Measurements from ENCODE around the gene MRPS35. TPM values are rescaled to one million over a fixed set of nuclear protein-coding genes. Genes with fewer than 3 reads are reported as not detected.
A peak's percentile ranks its signal among the peaks of the same experiment; 100 is the strongest.

The MRPS35 gene
- total RNA-seq (2021) (80.6 and 91.7 TPM in 2 replicates), Bru-seq, nascent RNA (percentile 89 among the genes with signal in this experiment), BruChase-seq, experiment 1, labeled RNA remaining after a 2-hour chase (percentile 75 among the genes with signal in this experiment), BruChase-seq, experiment 2, labeled RNA remaining after a 6-hour chase (percentile 88 among the genes with signal in this experiment)
- long read RNA-seq, transcript MRPS35-201 (8 exons, 1,888 nt): major isoform, 315 of 351 reads
- long read RNA-seq, transcript MRPS35-203 (7 exons, 1,715 nt): minor isoform, 10 of 351 reads
- long read RNA-seq, partial matches to known transcripts: 7 of 351 reads
- long read RNA-seq, other reads (novel, unspliced or antisense): 19 of 351 reads

GRCh38 chr12:27710592-27711316, at the start of gene MRPS35:
MRPS35 (plus strand) TSS chr12:27710832; CDS start chr12:27710844, 12 bp downstream.
- peak; percentile 72 to 94 for DNase-seq
- Histone ChIP-seq H3K4me3 (peak within 1 kb of the TSS; percentile 95), H3K4me2 (peak within 1 kb of the TSS; percentile 91), H3K36me3 (ENCODE audit: low read depth) (peaks cover 19% of the 10 kb centered on the region; the same call in 1 of the 2 replicates), H3F3A (ENCODE audit: insufficient read depth, low read depth) (peaks cover 8% of the 10 kb centered on the region; the same call in 1 of the 2 replicates), H3K79me2 (ENCODE audit: low read depth) (peaks cover 50% of the 10 kb centered on the region), H2AFZ (peak within 1 kb of the TSS; percentile 98), H4K20me1 (ENCODE audit: insufficient read depth) (peaks cover 3% of the 10 kb centered on the region; the same call in 1 of the 2 replicates), H3K9me3 (ENCODE audit: insufficient read depth, low read depth) (no peaks in the 10 kb centered on the region), H3K4me1 (replicated peaks; ENCODE audit: insufficient read depth) (peaks cover 14% of the 10 kb centered on the region), H3K27ac (peak within 1 kb of the TSS; percentile 67), H3K27me3 (ENCODE audit: insufficient read depth, low read depth) (no peaks in the 10 kb centered on the region), H3K9me2 (ENCODE audit: insufficient read depth) (no peaks in the 10 kb centered on the region)
- CTCF ChIA-PET: interaction anchor here (1.1 kb wide), 1 partner anchor 187 kb away, joined by 5 read pairs; the partner anchor contains the start of gene PPFIBP1
- TF ChIP-seq EZH2 (IDR thresholded peaks at IDR 0.05; ENCODE audit: low read depth) (no peak), CTCF (conservative IDR thresholded peaks at IDR 0.05) (no peak)
- intact Hi-C loops (cut with micrococcal nuclease; ENCODE audit: unreplicated experiment): no loop called here
- POLR2A ChIA-PET (ENCODE audit: unreplicated experiment): interaction anchor here (0.6 to 0.7 kb wide), 2 partner anchors 379 to 1216 kb away, joined by 4 to 5 read pairs; no protein-coding TSS in a partner anchor
- BruUV-seq (replicated peaks): TSS peak; percentile 42

- Histone ChIP-seq H3K27ac (no peak overlapping the region), H3K9me3 (ENCODE audit: insufficient read depth, low read depth) (no peaks in the 10 kb centered on the region), H3K36me3 (ENCODE audit: low read depth) (peaks cover 14% of the 10 kb centered on the region; the same call in 1 of the 2 replicates), H3K4me3 (no peak overlapping the region), H3K79me2 (ENCODE audit: low read depth) (no peaks in the 10 kb centered on the region), H2AFZ (no peak overlapping the region), H3K9me2 (ENCODE audit: insufficient read depth) (no peaks in the 10 kb centered on the region), H3K27me3 (ENCODE audit: insufficient read depth, low read depth) (no peaks in the 10 kb centered on the region), H3K4me2 (no peak overlapping the region), H4K20me1 (ENCODE audit: insufficient read depth) (no peaks in the 10 kb centered on the region), H3F3A (ENCODE audit: insufficient read depth, low read depth) (no peaks in the 10 kb centered on the region), H3K4me1 (replicated peaks; ENCODE audit: insufficient read depth) (no peaks in the 10 kb centered on the region)
- no TSS peak for BruUV-seq (replicated peaks)
- POLR2A ChIA-PET (ENCODE audit: unreplicated experiment): no interaction called here
- TF ChIP-seq EZH2 (IDR thresholded peaks at IDR 0.05; ENCODE audit: low read depth) (no peak), CTCF (conservative IDR thresholded peaks at IDR 0.05) (no peak)
- CTCF ChIA-PET: no interaction called here
- intact Hi-C loops (cut with micrococcal nuclease; ENCODE audit: unreplicated experiment): no loop called here
- no peak for DNase-seq
Measured at GRCh38 chr12:27665704-27666103, 44.9 kb upstream of the MRPS35 start.

GRCh38 chr12:27666510-27666909, 44.1 kb upstream of the MRPS35 start:
- no peak for TF ChIP-seq EZH2 (IDR thresholded peaks at IDR 0.05; ENCODE audit: low read depth)
- no peak for TF ChIP-seq CTCF (conservative IDR thresholded peaks at IDR 0.05)
- Histone ChIP-seq H3K27me3 (ENCODE audit: insufficient read depth, low read depth) (no peaks in the 10 kb centered on the region), H3K4me1 (replicated peaks; ENCODE audit: insufficient read depth) (no peaks in the 10 kb centered on the region), H3F3A (ENCODE audit: insufficient read depth, low read depth) (no peaks in the 10 kb centered on the region), H3K4me3 (no peak overlapping the region), H3K9me3 (ENCODE audit: insufficient read depth, low read depth) (no peaks in the 10 kb centered on the region), H3K9me2 (ENCODE audit: insufficient read depth) (no peaks in the 10 kb centered on the region), H3K36me3 (ENCODE audit: low read depth) (peaks cover 9% of the 10 kb centered on the region; the same call in 1 of the 2 replicates), H4K20me1 (ENCODE audit: insufficient read depth) (no peaks in the 10 kb centered on the region), H3K79me2 (ENCODE audit: low read depth) (no peaks in the 10 kb centered on the region), H3K27ac (no peak overlapping the region), H3K4me2 (no peak overlapping the region), H2AFZ (no peak overlapping the region)
- intact Hi-C loops (cut with micrococcal nuclease; ENCODE audit: unreplicated experiment): no loop called here
- no peak for DNase-seq
- BruUV-seq (replicated peaks): no TSS peak
- ChIA-PET CTCF (no interaction called here), POLR2A (ENCODE audit: unreplicated experiment) (no interaction called here)
